GM12891 (cell line): Measurements from ENCODE around the gene TOMM22.

ENCODE experiments used
- POLR2A ChIP-seq: IDR thresholded peaks from 2 replicates; pipeline ENCODE4 v1.6.1; 2011; ENCODE audit warnings: low read depth, low read length, control low read depth
- TAF1 ChIP-seq: IDR thresholded peaks from 2 replicates; pipeline ENCODE4 v1.6.1; 2011; ENCODE audit warnings: low read depth, low read length, control low read depth

DNA sequence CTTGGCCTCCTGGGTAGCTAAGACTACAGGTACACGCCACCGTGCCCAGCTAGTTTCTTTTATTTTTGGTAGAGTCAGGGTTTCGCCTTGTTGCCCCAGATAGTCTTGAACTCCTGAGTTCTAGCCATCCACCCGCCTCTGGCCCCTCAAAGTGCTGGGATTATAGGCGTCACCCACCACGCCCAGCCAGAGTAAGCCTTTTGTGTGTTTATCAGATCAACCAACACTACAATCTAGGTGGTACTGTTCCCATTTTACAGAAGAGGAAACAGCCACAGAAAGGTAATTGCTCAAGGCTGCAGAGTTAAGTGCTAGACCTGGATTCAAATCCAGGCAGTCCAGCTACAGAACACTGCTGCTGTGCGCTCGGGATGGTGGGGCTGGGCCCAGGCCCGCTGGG lies 3.1 kb downstream of the TOMM22 start:
- no peak for TF ChIP-seq TAF1
- no peak for TF ChIP-seq POLR2A
